Fibroblast of lung (primary cell): Measurements from ENCODE around the gene RPS6KA2. TPM values are rescaled to one million over a fixed set of nuclear protein-coding genes. Genes with fewer than 3 reads are reported as not detected.
"Not testable (repeated sequence)": the region's sequence is repeated elsewhere in the genome, so short reads cannot be mapped to it uniquely, and the experiment has no call there.

Experiments used
- DNase-seq, 2 donors: peaks; one replicate each; pipeline versions ENCODE4 v3.0.0 to v3.0.0-alpha.2; 2010; ENCODE audit warnings: low read depth in 2 of 2
- H2AFZ ChIP-seq: 2 replicates; pipeline ENCODE4 v1.5.1; 2012; ENCODE audit warnings: low read length, control low read depth, inconsistent platforms
- H3K27ac ChIP-seq: 2 replicates; pipeline ENCODE4 v1.5.1; 2011; ENCODE audit warnings: low read length, control low read depth; ENCODE audit not compliant: insufficient read depth
- H3K27me3 ChIP-seq: 2 replicates; pipeline ENCODE4 v1.5.1; 2011; ENCODE audit warnings: mild to moderate bottlenecking, low read length; ENCODE audit not compliant: control insufficient read depth, insufficient read depth
- H3K36me3 ChIP-seq: 2 replicates; pipeline ENCODE4 v1.5.1; 2011; ENCODE audit warnings: low read length; ENCODE audit not compliant: control insufficient read depth, insufficient read depth
- H3K4me1 ChIP-seq: 2 replicates; pipeline ENCODE4 v1.5.1; 2011; ENCODE audit warnings: low read length; ENCODE audit not compliant: control insufficient read depth, insufficient read depth; ENCODE audit errors: extremely low read depth
- H3K4me2 ChIP-seq: 2 replicates; pipeline ENCODE4 v1.5.1; 2011; ENCODE audit warnings: low read length, control low read depth; ENCODE audit not compliant: insufficient read depth; ENCODE audit errors: extremely low read depth
- H3K4me3 ChIP-seq, 4 experiments: fragments of 200-600 bp in 1 of 4; sonication (generic) in 1 of 4; replicated peaks in 1 of 4; 2 replicates each; pipeline ENCODE4 v1.5.1; 2011 to 2016; ENCODE audit warnings: low read length in 4 of 4, low read depth in 3 of 4, mild to moderate bottlenecking in 3 of 4, control low read depth in 2 of 4, inconsistent platforms in 1 of 4, mixed read lengths in 1 of 4; ENCODE audit not compliant: insufficient read depth in 1 of 4; ENCODE audit errors: control extremely low read depth in 1 of 4
- H3K79me2 ChIP-seq: 2 replicates; pipeline ENCODE4 v1.5.1; 2012; ENCODE audit warnings: mild to moderate bottlenecking, low read length, inconsistent platforms; ENCODE audit not compliant: control insufficient read depth, insufficient read depth
- H3K9ac ChIP-seq: 2 replicates; pipeline ENCODE4 v1.5.1; 2011; ENCODE audit warnings: mild to moderate bottlenecking, low read length, control low read depth; ENCODE audit not compliant: insufficient read depth
- H3K9me3 ChIP-seq: 2 replicates; pipeline ENCODE4 v1.5.1; 2012; ENCODE audit warnings: low read depth, low read length; ENCODE audit not compliant: control insufficient read depth, insufficient read depth
- H4K20me1 ChIP-seq: 2 replicates; pipeline ENCODE4 v1.5.1; 2011; ENCODE audit warnings: low read length; ENCODE audit not compliant: control insufficient read depth, insufficient read depth; ENCODE audit errors: extremely low read depth
- EZH2 ChIP-seq: IDR thresholded peaks from 2 replicates; pipeline ENCODE4 v1.5.1; 2012; ENCODE audit warnings: low read length, control low read depth, mild to moderate bottlenecking; ENCODE audit errors: missing control alignments
- polyA plus RNA-seq, 2 donors: library from polyadenylated mRNA; depleted of rRNA in 1 of 2; stranded (reverse) in 1 of 2; unstranded in 1 of 2; fragments of >200 nt; gene quantifications; 2 replicates each; pipeline ENCODE4 v1.2.1, GENCODE V29; 2011 to 2012; ENCODE audit warnings: missing spikeins in 1 of 2
- total RNA-seq: library from RNA; depleted of rRNA; stranded (reverse); fragments of >200 nt; gene quantifications from 2 replicates; pipeline ENCODE4 v1.2.1, GENCODE V29; 2014
- TF ChIP-seq, protein P1 (sequence below), 2 donors: IDR thresholded peaks in 1 of 2; conservative IDR thresholded peaks in 1 of 2; 1 replicate in 1 of 2; 2 replicates in 1 of 2; pipeline ENCODE4 v1.5.1; 2011 to 2012; ENCODE audit warnings: low read length in 2 of 2, control low read depth in 1 of 2, inconsistent platforms in 1 of 2, low read depth in 1 of 2, mild to moderate bottlenecking in 1 of 2

The RPS6KA2 gene
- total and polyA plus RNA-seq, 2 donors (not counting 1 experiment from before 2014, with no cell fraction given): 66.8 to 116 TPM

DNA sequence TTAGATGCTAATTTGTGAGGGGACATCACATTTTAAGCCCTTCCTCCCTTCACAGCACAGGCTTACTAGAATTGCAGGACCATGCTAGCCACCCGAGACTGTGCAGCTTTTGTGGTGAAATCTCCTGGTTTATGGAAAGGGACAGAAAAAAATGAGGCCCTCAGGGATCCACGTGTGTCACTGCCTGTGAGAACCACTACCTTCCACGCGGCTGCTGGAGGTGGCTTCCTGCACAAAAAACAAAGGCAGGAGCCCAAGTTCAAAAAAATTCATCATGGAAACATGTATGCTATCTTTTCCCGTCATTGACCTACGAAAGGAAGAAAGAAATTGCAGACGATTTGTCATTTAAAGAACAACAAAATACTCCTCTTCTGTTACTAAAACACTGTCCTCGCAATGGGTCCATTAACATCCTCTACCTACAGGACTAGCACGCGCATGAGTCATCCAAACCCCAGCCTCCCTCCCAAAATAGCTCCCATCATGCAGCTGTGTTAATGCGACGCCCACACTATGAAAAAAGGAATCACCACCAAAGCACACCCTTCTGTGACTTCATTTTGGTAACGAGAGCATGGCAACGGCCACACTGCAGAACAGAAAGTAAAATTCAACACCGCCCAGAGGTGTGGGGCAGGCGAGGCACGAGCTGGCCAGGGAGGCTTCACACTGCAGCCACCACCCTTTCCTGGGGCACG lies 86.3 kb downstream of the RPS6KA2 start:
- Histone ChIP-seq H3K4me2 (no peak overlapping the region), H3K79me2 (no peaks in the 10 kb centered on the region), H2AFZ (no peak overlapping the region), H3K36me3 (peaks cover 4% of the 10 kb centered on the region), H3K9ac (no peak overlapping the region), H4K20me1 (no peaks in the 10 kb centered on the region), H3K9me3 (no peaks in the 10 kb centered on the region), H3K4me1 (no peaks in the 10 kb centered on the region), H3K4me3 (no peak overlapping the region), H3K27ac (no peak overlapping the region), H3K27me3 (no peaks in the 10 kb centered on the region)
- peak in 1 of 2 donors; percentile 43 for DNase-seq
- TF ChIP-seq, protein P1, sequence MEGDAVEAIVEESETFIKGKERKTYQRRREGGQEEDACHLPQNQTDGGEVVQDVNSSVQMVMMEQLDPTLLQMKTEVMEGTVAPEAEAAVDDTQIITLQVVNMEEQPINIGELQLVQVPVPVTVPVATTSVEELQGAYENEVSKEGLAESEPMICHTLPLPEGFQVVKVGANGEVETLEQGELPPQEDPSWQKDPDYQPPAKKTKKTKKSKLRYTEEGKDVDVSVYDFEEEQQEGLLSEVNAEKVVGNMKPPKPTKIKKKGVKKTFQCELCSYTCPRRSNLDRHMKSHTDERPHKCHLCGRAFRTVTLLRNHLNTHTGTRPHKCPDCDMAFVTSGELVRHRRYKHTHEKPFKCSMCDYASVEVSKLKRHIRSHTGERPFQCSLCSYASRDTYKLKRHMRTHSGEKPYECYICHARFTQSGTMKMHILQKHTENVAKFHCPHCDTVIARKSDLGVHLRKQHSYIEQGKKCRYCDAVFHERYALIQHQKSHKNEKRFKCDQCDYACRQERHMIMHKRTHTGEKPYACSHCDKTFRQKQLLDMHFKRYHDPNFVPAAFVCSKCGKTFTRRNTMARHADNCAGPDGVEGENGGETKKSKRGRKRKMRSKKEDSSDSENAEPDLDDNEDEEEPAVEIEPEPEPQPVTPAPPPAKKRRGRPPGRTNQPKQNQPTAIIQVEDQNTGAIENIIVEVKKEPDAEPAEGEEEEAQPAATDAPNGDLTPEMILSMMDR (conservative IDR thresholded peaks at IDR 0.05 in 1 of 2, IDR thresholded peaks at IDR 0.05 in 1 of 2; ENCODE audit: low read depth in 1 of 2, low read length in 2 of 2): no peak

- H3K36me3 ChIP-seq: peaks cover 4% of the 10 kb centered on the region
- DNase-seq: no peak
- no peaks in the 10 kb centered on the region for H3K4me1 ChIP-seq
- TF ChIP-seq, protein P1 (conservative IDR thresholded peaks at IDR 0.05 in 1 of 2, IDR thresholded peaks at IDR 0.05 in 1 of 2; ENCODE audit: low read depth in 1 of 2, low read length in 2 of 2): no peak
- TF ChIP-seq EZH2: no peak
- H2AFZ ChIP-seq: no peak overlapping the region
- no peaks in the 10 kb centered on the region for H3K79me2 ChIP-seq
- no peak overlapping the region for H3K27ac ChIP-seq
- no peaks in the 10 kb centered on the region for H3K27me3 ChIP-seq
- no peaks in the 10 kb centered on the region for H4K20me1 ChIP-seq
- H3K4me2 ChIP-seq: no peak overlapping the region
- H3K9ac ChIP-seq: no peak overlapping the region
- H3K4me3 ChIP-seq: no peak overlapping the region
- no peaks in the 10 kb centered on the region for H3K9me3 ChIP-seq
Observed at GRCh38 chr6:166539543-166539942, 87.5 kb downstream of the RPS6KA2 start.

DNA sequence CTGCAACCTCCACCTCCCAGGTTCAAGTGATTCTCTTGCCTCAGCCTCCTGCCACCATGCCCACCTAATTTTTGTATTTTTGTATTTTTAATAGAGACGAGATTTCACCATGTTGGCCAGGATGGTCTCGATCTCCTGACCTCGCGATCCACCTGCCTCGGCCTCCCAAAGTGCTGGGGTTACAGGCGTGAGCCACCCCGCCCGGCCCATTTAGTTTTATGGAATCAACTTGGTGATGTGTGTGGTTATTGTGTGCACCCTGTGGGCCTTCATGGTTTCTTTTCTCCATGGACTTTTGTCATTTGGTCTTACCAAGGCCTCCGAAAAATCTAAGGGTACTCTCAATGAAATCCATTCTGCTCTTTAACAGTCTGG lies 88.1 kb downstream of the RPS6KA2 start:
- H3K36me3 ChIP-seq, H3K79me2 ChIP-seq, H4K20me1 ChIP-seq, H3K27ac ChIP-seq, H3K9me3 ChIP-seq, H3K4me1 ChIP-seq, H3K27me3 ChIP-seq, H2AFZ ChIP-seq, H3K4me3 ChIP-seq, H3K4me2 ChIP-seq, H3K9ac ChIP-seq, DNase-seq: not testable (repeated sequence)
